ENCODE results near the gene POU2AF1. TPM values are rescaled to one million over a fixed set of nuclear protein-coding genes. Genes with fewer than 3 reads are reported as not detected.

The POU2AF1 gene

DNA sequence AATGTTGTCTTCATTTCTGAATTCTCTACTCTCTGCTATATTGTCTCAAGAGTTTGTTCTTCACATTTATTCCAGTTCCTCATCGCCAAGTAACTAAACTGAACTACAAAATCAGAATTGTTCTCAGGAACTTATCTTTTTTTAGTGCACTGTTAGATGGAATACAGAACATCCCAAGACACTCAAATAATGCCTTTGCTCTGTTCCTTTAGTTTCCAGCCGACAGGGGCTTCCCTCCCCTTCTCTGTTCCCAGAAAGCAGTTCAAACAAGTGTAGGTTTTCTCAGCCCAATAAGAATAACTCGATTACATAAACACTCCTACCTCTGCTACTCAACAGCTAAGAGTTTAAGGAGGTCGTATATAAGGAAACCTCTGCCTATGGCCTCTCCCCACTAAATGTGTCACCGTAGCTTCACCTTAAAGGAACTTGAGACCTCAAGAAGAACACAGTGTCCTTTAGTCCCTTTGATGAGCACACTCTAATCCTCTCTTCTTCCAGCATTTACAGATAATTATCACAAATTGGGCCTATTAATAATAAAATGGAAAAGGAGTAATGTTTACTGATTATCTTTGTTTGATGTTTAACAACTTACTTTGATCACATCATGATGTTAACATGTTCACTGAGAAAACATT lies 73.8 kb downstream of the POU2AF1 start:
- H3K9me3 ChIP-seq (replicated peaks; ENCODE audit: low read length), result no peaks in the 10 kb centered on the region
- H3K36me3 ChIP-seq (ENCODE audit: insufficient read depth, low read length), result no peaks in the 10 kb centered on the region
- no peak overlapping the region for H3K4me3 ChIP-seq (ENCODE audit: low read length)
- no peak overlapping the region for H3K4me2 ChIP-seq (ENCODE audit: low read length)
- H3K9ac ChIP-seq (ENCODE audit: low read depth, low read length), result no peak overlapping the region
- peaks cover 86% of the 10 kb centered on the region for H3K27me3 ChIP-seq (ENCODE audit: control insufficient read depth, insufficient read depth, low read length)
- H3K4me1 ChIP-seq (ENCODE audit: control insufficient read depth, insufficient read depth, low read length), result no peaks in the 10 kb centered on the region

DNA sequence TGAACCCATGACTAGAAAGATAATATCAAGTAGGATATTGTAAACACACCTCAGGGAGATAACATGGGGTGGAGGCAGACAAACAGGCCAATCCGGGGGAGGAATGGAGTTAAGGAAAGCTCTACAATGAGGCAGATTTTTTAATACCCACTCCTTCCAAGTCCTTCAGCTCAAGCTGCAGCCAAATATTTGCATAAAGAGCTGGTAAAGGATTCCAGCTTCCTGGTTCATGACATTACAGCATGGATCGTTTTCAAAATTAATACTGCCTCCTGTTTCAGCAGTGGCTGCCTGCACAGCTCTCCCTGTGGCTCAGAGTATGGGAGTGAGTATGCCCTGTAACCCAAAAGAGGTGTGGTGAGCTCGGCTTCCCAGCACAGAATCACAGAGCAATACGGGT lies 75.6 kb downstream of the POU2AF1 start:
- Histone ChIP-seq H3K4me1 (ENCODE audit: control insufficient read depth, insufficient read depth, low read length) (no peaks in the 10 kb centered on the region), H3K4me3 (ENCODE audit: low read length) (no peak overlapping the region), H3K4me2 (ENCODE audit: low read length) (no peak overlapping the region), H3K9me3 (replicated peaks; ENCODE audit: low read length) (no peaks in the 10 kb centered on the region), H3K9ac (ENCODE audit: low read depth, low read length) (no peak overlapping the region), H3K36me3 (ENCODE audit: insufficient read depth, low read length) (no peaks in the 10 kb centered on the region), H3K27me3 (ENCODE audit: control insufficient read depth, insufficient read depth, low read length) (peaks cover 85% of the 10 kb centered on the region)

DNA sequence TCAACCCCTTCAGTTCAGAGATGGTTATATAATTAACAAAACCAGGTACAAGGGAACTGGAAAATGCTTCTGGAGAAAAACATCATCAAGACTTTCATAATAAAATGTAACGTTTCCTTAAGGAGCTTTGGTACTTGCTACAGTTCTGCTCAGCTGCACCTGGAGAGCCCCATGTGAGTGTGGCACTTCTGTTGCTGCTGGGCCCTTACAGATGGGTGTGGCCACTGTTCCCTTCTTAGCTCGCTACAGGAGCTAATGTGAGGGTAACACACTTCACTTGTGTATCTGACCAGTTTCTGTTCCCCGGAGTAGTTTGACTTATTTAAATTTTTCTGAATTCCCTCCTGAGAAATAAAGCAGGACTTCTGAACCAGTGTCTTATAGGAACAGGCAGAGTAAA lies 76.8 kb downstream of the POU2AF1 start:
- H3K27me3 ChIP-seq (ENCODE audit: control insufficient read depth, insufficient read depth, low read length), result peaks cover 81% of the 10 kb centered on the region
- no peaks in the 10 kb centered on the region for H3K4me1 ChIP-seq (ENCODE audit: control insufficient read depth, insufficient read depth, low read length)
- no peak overlapping the region for H3K9ac ChIP-seq (ENCODE audit: low read depth, low read length)
- H3K9me3 ChIP-seq (replicated peaks; ENCODE audit: low read length), result no peaks in the 10 kb centered on the region
- no peak overlapping the region for H3K4me2 ChIP-seq (ENCODE audit: low read length)
- no peak overlapping the region for H3K4me3 ChIP-seq (ENCODE audit: low read length)
- H3K36me3 ChIP-seq (ENCODE audit: insufficient read depth, low read length), result no peaks in the 10 kb centered on the region

Small RNA genes lying within 50 kb of the gene (small RNA-seq; reads per million reads assigned to genes)
- gene MIR4491, result not detected
- 4.0 reads per million, percentile 82 among the genes with 10 or more reads in this experiment for gene RNU2-60P
